ENCODE data around the gene AIP.
A peak's percentile ranks its signal among the peaks of the same experiment; 100 is the strongest.

Gene AIP

DNA sequence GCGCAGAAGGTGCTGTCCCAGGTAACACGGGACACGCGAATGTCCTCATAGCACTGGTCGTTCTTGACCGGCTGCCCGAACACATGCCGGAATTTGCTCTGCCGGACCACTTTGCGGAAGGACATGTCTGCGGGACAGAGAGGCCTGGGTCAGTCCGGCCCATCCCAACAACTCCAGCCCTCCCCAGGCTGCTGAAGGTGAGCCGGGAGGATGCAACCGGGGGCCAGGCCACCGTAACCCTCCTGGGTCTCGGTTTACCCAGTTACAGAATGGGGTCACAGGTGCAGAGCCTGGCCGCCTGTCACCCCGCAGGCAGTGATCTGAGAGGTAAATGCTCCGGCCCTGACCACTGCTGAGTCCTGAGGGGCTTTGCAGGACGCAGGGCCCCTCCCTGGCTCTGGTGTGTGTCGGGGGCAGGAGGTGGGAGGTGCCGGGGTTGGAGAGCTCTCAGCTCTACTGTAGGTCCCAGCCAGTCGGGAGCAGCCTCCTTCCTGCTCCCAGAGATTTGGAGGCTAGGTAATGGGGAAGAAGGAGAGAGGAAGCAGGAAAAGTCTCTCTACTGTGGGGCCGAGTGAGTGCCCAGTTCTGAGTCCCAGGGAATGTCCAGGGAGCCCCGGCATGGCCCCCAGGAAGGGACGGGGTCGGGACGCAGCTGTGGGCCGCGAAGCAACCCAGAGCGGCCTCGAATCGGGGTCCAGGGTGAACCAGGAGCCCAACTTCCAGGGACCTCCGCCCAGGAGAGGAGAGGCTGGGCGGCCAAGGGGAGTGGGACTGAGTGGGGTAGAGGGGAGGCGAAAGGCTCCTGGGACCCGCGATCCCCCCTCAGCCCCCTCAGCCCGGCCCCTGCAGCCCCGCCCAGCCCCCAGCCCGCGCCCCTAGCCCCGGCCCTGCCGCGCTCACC lies 40.1 kb upstream of the AIP start:
- H3K4me3 ChIP-seq: peak overlapping the region; percentile 52 to 86 (median 79)
- peak overlapping the region; percentile 52 to 98 (median 91) for H3K27ac ChIP-seq

DNA sequence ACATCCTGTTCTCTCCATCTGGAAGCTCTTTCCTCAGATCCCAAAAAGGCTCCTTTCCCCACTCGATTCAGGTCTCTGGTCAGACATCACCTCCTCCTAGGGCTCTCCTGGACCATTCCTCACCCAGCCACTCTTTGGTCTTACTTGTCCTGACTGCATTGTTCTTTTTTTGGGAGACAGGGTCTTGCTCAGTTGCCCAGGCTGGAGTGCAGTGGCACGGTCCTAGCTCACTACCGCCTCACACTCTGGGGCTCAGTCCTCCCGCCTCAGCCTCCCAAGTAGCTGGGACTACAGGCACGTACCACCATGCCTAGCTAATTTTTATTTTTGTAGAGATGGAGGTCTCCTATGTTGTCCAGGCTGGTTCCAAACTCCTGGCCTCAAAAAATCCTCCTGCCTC lies 37.3 kb upstream of the AIP start:
- Histone ChIP-seq H3K4me3 (no peak overlapping the region), H3K27ac (peak overlapping the region in 6 of 21 experiments; percentile 1 to 98 (median 92))

DNA sequence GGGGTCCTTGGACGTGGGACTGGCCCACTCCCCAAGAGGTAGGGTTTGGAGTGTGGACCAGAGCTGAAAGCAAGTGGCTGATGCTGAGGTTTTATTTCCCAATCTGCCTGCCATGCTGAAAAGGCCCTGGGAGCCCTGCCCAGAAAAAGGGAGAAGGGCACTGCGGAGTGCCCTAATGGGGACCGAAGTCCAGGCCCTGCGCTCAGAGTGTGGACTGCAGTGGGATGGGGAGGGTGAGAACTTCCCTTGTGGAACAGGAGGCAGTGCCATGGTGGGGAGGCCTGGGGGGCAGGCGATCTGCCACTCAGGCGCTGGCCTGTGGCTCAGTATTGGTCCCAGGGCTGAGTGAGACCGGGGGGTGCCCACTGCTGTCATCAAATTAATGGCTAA lies 34.6 kb upstream of the AIP start:
- H3K4me3 ChIP-seq: no peak overlapping the region
- H3K27ac ChIP-seq: no peak overlapping the region

DNA sequence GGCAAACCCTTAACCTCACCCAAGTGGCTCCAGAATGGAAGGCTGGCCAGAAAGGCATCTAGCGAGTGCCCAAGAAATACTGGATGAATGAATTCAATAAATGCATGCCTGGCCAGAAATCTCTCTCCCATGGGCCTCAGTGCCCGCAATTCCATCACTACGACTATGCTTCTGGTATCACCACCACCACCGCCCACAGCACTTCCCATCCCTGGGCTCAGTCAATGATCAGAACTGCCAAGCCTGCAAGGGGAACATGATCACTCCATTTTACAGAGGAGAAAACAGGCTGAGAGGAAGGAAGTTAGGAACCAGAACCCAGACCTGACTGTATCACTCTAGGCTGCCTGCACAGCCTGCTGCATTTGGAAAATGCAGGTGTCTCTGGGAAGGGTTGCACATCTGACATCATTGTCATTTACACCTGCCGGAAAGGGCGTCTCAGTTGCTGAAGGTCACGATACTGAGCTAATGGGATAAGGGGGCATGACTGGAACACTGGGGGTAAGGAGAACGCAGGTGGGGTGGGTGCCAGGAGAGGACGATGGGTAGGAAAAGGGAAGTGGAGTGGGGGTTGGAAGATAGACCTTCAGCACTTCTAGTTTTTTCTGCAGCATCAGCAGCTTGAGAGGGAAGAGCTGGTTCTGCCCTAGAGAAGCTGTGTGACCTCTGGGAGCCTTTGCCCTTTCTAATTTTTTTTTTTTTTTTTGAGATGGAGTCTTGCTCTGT lies 33.5 kb upstream of the AIP start:
- H3K27ac ChIP-seq: peak overlapping the region in 1 of 21 experiments; percentile 29
- no peak overlapping the region for H3K4me3 ChIP-seq

DNA sequence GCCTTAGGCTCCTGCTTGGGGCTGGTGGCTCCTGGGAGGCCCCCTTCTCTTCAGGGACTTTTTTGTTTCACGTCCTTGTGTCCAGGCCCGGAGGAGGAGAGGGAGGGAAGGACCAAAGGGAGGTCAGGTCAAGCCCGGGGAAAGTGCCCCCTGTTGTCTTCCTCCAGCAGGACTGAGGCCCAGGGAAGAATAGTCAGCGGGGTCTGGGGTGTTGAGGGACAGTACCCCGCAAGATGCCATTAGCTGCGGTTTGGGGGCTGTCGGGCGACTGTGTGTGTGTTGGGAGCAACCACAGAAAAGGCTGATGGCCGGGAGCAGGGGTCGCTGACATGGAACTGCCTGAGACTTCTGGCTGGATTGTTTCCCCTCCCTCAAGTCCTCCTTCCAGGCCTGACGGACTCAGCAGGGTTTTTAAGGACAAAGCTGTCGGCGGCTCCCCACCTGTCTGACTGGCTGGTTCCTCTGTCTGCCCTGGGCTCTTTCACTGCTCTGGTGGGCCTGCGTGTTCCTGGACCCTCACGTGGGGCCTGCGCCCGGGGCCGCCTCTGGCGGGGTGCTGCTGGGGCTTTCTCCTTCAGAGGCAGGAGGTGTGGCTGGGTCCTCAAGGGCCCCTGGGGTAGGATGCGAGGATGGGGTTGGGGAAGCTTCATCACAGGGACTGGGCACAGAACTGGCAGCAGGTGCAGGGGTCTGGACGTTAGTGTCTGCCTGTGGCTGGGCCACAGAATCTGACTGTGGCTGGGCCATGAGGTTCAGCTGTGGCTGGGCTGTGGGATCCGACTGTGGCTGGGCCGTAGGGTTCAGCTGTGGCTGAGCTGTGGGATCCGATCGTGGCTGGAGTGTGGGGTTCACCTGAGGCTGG lies 31.8 kb upstream of the AIP start:
- H3K27ac ChIP-seq: peak overlapping the region in 1 of 21 experiments; percentile 0

DNA sequence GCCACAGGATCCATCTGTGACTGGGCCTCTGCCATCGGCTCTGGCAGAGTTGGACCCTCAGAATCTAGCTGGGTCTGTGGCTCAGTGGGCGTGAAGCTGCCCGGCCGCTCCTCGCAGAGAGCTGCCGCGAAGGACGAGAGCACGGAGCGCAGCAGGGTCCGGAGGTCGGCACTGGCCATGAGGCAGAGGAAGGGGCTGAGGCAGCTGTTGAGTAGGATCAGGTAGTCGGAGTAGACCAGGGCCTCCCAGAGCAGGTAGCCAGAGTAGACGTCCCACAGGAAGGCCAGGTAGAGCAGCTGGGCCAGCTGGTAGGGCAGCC lies 31.2 kb upstream of the AIP start:
- H3K4me3 ChIP-seq: no peak overlapping the region
- no peak overlapping the region for H3K27ac ChIP-seq

More for the DNA sequence above, 31.8 kb upstream of the AIP start:
- H3K4me3 ChIP-seq: no peak overlapping the region

DNA sequence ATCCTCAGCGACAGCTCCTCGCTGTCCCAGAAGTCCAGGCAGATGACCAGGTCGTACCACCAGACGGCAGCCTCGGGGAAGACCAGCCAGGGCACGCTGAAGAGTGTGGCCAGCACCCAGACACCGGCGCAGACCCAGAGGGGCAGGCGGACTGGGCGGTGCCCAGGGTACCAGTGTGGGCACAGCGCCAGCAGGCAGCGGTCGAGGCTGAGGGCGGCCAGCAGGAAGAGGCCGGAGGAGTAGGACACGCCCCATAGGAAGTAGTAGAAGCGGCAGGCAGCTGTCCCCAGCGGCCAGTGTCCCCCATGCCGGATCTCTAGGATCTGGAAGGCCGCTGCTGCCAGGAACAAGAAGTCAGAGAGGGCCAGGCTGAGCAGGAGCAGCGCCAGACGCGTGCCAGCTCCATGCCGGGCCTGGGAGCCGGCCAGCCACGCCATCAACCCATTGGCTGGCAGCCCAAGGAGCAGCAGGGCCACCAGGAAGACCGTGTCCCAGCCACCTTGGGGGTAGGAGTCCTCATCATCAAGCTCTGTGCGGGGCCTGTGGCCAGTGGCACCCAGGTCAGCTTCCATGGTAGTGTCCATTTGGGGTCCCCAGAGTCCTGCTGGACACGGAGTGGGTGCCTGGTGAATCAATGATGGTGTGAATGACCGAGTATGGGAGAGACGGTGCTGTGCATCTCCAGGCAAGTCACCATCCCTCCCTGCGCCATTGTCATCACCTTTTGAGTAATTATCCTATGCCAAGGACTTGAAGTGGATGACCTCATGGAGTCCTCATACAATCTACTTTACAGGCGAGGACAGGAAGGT lies 30.5 kb upstream of the AIP start, which contains the start of gene GPR152:
Gene GPR152 (minus strand): TSS at position 589 of the 812 bp plus-strand sequence. CDS start 5 bp downstream, at position 584.
- H3K4me3 ChIP-seq: no peak within 1 kb of the TSS
- H3K27ac ChIP-seq: peak within 1 kb of the TSS in 2 of 21 experiments; percentile 27 to 38

DNA sequence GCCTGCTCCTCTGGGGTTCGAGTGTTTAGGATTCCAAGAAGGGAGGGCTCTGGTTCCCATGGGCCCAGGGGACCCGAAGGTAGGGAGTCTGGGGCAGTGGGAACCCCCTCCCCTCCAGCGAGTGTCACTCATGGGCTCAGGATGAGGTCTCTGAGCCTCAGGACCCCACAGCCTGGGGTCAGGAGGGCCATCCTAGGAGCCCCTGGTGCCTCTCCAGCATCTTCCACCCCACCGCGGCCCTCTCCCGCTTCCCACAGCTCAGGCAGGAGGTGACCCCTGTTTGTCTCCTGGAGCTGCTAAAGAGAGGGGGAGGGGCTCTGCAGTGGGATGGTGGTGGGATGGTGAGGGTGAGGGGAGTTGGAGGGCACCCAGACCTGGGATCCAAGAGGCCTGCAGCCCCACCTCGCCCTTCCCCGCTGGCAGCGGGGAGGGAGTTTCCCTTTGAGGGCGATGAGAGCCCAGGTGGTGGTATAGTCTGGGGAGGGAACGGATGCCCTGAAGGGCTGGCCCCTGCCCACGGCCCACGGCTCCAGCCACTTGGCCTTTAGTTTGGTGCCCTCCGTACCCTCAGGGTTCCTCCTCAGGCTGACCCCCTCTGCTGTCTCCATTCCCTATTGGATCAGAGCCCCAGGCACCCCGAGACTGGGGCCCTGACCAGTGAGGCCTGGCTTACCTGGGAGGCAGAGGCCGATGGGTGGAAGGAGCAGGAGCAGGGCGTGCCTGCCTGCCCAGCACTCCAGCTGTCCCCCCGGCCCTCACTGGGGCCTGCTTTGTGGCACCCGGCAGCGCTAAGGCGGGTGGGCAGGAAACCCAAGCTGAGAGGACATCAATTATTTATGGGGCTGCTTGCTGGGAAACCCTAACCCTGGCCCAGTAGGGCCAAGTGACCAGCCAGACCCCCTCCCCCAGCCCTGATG lies 28.8 kb upstream of the AIP start:
- Histone ChIP-seq H3K27ac (no peak overlapping the region), H3K4me3 (no peak overlapping the region)

DNA sequence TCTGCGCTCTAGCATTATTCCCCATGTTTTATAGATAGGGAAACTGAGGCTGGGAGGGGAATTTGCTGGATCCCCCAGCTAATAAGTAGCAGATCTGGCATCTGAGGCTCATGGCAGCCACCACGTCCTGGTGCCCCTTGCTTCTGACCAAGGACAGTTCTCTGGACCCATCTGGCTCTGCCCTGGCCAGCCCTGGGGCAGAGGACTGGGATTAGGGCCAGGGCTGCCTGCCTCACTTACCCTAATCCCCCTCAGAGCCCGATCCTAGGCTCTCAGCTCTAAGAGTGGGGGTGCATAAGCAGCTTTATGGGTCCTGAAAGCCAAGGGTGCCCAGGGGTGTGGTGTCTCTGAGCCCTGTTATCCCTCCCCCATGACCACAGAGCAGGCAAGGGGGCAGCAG lies 27.8 kb upstream of the AIP start, which contains the start of gene CABP4:
Gene CABP4 (plus strand): TSS at position 301 of the 400 bp plus-strand sequence. CDS start 70 bp downstream, at position 371.
- no peak within 1 kb of the TSS for H3K4me3 ChIP-seq

DNA sequence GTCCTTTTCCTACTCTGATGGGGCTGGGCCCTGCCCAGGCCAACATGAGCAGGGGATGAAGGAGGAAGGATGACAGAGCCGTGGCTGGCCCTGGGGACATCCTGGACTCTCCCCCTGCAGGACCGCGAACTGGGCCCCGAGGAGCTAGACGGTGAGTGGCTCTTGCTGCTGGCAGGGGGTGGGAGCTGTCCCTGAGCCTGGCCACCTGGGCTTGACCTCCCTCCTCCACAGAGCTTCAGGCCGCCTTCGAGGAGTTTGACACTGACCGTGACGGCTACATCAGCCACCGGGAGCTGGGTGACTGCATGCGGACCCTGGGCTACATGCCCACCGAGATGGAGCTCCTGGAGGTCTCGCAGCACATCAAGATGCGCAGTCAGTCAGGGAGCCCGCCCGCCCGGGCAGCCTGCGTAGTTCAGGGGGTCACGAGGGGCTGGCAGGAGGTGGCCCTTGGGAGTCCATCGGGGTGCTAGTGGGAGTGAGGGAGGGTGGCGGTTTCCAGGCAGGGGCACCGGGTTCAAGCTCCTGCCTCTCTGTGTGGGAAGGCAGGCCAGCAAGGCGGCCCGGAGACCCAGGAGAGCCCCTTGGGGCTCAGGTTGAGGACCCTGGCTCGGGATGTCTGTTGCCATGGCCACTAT lies 26.6 kb upstream of the AIP start:
- Histone ChIP-seq H3K27ac (no peak overlapping the region), H3K4me3 (no peak overlapping the region)

More for the DNA sequence above, 27.8 kb upstream of the AIP start, which contains the start of gene CABP4:
- H3K27ac ChIP-seq: no peak within 1 kb of the TSS

DNA sequence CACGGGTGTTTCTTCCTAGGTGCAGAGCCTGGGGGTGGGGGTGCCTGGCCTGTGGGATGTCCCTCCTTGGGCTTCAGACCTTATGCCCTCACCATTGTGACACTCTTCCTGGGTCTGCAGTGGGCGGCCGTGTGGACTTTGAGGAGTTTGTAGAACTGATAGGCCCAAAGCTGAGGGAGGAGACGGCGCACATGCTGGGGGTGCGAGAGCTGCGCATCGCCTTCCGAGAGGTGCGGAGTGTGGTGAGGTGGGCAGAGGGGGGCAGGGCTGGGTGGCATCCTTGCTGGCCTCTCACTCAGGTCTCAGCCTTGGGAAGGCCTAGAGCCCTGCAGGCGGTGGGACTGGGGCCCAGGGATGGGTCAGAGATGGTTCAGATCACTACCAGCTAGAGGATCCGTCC lies 25.4 kb upstream of the AIP start:
- Histone ChIP-seq H3K27ac (no peak overlapping the region), H3K4me3 (no peak overlapping the region)

DNA sequence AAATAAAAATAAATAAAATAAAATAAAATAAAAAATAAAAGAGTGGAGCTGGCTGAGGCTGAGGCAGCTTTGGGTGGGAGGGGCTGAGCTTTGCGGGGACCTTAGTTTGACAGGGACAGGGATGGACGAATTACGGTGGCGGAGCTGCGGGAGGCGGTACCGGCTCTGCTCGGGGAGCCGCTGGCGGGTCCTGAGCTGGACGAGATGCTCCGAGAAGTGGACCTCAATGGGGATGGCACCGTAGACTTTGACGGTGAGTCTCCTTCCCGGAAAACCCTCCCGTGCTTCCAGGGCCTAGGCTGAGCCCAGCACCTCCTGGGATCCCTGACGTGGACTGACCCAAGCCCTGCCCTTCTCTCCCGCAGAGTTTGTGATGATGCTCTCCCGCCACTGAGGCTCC lies 24.6 kb upstream of the AIP start:
- H3K4me3 ChIP-seq: no peak overlapping the region
- peak overlapping the region in 1 of 21 experiments; percentile 18 for H3K27ac ChIP-seq

DNA sequence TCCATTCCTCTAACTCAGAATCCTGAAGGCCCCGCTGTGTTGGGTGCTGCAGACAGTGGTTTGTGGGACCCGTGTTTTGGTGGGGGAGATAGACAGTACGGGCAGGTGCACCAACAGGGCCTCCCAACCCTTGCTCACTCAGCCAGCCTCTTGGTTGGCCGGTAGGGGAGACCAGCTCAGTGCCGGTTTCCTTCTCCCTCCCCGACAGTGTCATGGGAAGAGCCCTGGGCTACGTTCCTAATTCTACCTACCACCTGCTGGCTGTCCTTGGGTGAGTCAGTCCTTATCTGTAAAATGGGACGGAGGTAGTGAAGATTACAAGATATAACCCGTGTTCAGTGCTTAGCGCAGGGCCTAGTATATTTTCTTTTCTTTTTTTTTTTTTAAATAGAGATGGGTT lies 19.6 kb upstream of the AIP start:
- H3K4me3 ChIP-seq: no peak overlapping the region
- H3K27ac ChIP-seq: peak overlapping the region in 12 of 21 experiments; percentile 83 to 99 (median 92)

DNA sequence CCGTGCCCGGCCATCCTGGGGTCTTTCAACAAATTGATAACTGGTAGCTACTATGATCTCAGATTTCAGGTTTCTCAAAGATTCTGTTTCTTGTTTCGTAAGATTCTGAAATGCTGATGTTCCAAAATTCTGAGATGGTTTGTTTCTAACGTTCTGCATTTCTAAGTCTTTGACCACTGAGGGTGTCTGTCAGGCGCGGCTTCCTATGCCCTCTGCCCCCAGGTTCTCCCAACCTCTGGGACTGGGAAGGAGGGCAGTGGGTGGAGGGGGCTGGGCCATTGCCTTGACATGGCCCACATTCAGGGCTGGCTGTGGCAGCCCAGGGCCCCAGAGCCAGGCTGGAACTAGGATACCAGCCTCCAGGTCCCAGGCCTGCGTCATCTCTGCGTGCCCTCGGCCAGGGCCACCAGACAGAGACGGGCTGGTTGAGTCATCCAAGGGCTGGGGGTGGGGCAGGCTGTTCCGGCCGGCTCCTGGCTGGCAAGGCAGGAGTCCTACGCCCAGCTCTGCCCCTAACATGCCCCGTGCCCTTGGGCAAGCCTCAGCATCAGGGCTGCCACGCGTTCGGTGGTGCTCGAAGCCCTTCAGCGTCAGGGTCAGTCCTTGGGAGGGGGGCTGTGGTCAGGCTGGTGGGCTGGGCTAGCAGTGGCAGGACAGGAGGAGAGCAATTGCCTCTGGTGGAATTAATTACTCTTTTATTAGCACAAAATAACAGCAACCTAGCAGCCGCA lies 19.0 kb upstream of the AIP start:
- H3K4me3 ChIP-seq: peak overlapping the region; percentile 37 to 53 (median 45)
- H3K27ac ChIP-seq: peak overlapping the region; percentile 33 to 99 (median 92)

DNA sequence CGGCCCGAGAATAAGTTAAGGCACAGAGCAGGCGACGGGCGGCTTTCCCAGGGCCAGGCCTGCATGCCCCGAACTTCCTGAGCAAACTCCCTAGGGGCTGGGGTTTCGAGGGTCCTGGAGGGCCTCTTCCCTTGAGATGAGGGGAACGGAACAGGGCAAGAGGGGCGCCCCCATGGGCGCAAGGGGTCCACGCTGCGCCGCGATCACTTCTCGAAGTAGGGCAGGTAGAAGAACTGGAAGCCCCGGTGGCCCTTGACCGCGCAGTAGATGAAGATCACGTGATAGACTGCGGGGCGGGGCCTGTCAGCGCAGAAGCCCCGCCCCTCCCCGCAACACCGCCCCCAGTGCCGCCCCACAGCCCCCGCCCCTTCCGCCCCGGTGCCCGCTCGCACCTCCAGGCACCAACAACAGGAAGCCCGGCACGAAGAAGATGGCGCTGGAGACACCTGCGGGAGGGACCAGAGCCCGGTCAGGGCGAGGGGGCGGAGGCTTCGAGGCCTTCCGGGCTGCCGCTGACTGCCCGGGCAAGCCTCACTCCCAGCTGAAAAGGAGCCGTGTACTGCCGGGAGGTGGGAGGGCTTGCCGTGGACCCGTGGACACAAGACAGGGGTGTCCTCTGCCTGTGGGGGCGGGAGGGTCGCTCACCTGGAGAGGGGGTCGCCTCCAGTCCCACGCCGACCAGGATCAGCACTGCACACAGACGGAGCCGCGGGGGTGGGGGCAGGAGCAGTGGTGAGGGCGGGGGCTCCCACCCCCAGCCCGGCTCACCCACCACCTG lies 18.2 kb upstream of the AIP start:
- Histone ChIP-seq H3K27ac (peak overlapping the region; percentile 33 to 99 (median 92)), H3K4me3 (peak overlapping the region; percentile 37 to 53 (median 45))

DNA sequence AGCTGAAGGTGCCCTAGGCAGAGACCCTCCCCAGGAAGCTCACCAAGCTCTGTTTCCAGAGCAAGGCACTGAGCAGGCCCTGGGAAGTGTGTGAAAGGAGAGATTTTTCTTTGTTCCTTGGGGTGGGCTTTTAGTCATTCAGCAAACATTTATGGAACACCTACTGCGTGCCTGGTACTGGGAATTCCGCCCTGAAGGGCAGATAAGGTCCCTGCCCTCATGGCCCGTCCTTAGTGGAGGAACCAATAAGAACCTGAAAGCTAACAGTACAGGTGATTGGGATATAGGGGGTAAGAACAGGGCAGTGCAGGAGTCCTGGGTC lies 17.7 kb upstream of the AIP start:
- H3K4me3 ChIP-seq: peak overlapping the region; percentile 37 to 53 (median 45)
- peak overlapping the region; percentile 13 to 99 (median 92) for H3K27ac ChIP-seq

All from skin epidermis (tissue), 12 donors.